ENCODE data around the gene CCDC167.
"Not testable (repeated sequence)": the region's sequence is repeated elsewhere in the genome, so short reads cannot be mapped to it uniquely, and the experiment has no call there.

CCDC167 gene

GRCh38 chr6:37507077-37507476 lies 7.4 kb upstream of the CCDC167 start:
- DNase-seq: no peak

DNA sequence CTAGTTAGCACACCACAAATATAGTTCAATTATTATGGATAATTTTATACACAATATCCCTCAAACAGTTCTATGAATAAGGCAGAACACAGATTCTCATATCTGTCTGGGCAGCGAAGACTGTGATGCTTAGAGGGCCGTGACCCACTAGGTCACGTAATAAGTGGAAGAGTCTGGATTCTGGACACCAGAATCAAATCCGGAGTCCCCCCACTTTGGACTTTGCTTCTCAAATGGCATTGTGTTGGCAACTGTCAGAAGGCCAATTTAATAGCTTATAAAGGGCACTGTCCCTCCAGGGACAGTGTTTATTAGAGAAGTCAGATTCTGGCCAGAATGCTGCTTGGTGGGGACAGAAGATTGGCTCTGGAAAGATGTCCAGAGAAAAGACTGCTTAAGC lies 6.8 kb upstream of the CCDC167 start:
- no peak for DNase-seq

DNA sequence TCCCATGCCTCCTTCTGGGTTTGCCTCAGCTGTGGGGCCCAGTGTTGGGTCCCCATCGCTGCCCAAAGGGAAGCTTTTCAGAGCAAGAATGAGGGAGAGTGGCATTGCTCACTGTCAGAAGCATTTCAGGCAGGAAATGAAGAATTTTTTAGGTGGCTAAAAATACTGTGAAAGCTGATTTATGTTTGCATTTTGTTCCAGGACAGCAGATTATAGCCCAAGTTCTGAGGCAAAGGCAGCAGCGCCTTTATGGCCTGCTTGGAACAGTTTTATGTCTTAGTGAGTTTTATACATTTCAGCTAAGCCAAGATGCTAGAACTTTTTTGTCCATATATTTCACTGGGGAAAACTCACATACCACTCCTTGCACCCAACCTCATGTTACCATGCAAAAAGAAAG lies 4.3 kb upstream of the CCDC167 start:
- DNase-seq: no peak

GRCh38 chr6:37503309-37503965 lies 3.7 kb upstream of the CCDC167 start:
- DNase-seq: no peak

- DNase-seq: no peak
These were observed 3.1 kb upstream of the CCDC167 start for GRCh38 chr6:37502703-37503291.

GRCh38 chr6:37501632-37502491 lies 2.2 kb upstream of the CCDC167 start:
- no peak for DNase-seq

GRCh38 chr6:37500904-37501303 lies 1.2 kb upstream of the CCDC167 start:
- not testable (repeated sequence) for DNase-seq

GRCh38 chr6:37500294-37500608 lies 558 bp upstream of the CCDC167 start:
- DNase-seq: no peak

GRCh38 chr6:37496951-37497885 lies 2.5 kb downstream of the CCDC167 start:
- DNase-seq: no peak

DNA sequence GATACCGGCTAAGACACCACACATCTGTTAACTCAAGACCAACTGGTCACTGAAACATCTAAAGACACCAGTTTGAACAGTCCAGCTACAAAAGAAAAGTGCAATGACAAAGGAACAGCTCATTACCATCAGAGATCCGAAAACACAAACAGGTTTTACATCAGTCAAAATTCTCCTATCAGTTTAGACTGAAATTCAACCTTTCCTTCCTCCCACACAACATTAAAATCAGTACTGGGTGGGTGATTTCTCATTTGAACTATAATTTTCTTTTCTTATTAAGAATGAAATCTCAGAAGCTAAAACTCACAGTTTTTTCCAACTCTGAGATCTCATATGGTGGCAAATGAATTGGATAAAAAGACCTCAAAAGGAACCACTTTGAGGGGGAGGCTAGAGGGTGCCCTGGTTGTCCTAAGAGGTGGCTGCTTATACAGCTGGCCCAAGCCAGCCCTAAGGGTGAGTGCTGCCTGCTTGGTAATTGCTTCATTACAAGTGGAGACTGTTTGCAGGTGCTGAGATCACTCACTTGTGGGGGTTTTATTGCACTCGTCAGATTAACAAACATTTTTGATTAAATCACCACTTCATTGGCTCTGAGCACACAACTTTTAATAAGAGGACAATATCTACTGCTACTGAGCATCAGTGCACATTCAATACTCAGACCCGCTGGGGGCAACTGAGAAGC lies 4.3 kb downstream of the CCDC167 start:
- DNase-seq: peak; percentile 80

- DNase-seq: no peak
These were observed 6.1 kb downstream of the CCDC167 start for GRCh38 chr6:37493661-37493995.

DNA sequence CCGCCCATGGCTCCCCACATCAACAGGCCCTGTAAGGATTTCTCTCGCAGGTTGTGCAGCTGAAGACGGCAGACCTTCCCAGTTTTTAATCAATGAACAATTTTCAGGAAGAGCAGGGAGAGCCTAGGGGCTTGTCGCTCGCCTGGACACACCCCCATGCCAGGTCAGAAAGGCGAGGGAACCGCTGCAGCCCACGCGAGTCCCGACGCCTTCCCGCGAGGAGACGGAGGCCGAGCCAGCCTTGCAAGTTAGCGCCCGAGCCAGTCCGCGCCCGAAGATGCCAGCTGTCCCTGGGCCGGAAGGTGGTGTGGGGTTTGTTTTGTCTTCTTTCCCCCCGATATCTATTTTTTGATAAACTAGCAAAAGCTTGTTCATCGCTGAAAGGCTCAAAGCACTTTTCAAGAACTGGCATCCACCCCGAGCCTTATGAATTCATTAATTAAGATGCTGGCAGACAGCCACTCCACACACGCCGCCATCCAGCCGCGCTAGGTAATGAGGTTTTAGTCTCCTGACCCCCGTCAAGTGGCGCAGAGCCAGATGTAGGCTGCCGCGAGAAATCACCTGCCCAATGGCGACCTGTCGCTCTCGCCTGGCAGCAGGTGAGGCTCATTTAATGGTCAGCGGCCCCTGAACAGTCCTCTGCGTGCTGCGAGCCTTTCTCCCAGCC lies 6.6 kb downstream of the CCDC167 start:
- peak; percentile 94 for DNase-seq

- DNase-seq: peak; percentile 65
These were observed 7.3 kb downstream of the CCDC167 start for GRCh38 chr6:37492236-37492972.

DNA sequence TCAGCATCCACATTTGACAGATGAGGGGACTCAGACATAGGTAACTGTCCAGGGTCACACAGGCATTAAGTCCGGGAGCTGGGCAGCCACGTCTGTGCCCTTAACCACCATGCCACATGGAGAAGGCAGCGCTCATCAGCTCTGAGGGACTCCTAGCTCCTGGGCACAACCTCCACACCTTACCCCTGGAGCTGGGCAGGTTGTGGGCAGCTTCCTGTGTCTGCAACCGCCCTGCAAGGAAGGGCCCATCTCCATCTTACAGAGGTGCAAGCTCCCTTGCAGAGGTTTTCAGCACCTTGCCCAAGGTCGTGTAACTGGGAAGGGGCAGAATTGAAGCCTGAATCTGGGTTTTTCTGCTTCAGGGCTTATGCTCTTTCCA lies 7.9 kb downstream of the CCDC167 start:
- no peak for DNase-seq

DNA sequence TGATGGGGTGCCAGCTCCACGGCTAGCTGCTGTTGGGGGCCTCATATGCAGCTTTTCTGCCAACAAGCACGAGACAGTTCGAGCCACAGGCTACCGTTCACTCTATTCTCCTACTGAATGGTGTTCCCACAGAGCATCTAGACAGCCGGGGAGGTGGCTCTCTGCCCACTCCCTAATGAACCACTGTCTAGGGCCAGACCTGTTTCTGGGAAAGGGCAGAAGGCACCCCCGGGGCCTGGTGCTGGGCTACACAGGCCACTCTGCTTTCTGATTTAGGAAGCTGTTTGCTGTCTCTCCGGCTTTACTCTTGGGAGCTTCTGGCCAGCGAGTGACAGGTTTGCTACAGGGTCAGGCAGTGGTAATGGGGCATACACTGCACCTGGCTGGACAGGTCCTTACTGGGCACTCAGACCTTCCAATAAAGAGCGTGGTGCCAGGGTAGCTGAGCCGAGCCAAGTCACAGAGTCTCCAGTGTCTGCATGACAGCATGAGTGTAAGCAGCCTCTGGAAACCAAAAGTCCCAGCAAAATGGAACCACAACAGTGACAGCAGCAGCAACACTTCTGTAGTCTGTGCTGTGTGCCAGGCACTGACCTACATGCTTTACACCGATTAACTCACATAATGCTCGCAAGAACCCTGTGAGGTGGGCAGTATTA lies 8.4 kb downstream of the CCDC167 start:
- DNase-seq: no peak

DNA sequence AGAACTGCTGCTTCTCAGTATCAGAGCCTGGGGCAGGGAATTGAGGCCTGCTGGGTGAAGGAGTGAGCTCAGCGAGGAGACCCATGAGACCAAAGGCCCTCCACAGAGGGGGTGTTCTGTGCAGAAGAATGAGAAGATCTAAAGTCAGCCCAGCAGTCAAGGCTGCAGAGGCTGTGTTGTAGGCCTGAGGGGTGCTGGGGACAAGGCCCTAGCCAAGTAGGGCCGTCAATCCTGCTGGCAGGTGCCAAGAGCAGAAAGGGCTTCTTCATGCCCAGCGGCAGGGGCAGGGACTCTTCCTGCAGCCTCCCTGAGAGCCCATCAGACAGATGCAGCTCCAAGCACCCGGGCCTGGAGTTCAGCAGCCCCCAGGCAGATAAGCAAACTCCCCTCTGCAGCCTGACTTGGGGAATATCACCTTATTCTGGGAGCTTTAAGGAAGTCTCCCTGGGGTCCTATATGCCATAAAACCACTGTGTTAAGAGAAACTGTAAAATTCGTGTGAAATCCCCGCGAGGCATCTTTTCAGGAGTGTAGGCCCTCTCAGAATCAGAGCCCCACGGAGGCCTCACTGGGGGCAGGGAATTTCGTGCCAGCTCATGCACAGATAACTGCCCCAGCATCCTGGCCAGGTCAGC lies 9.0 kb downstream of the CCDC167 start:
- DNase-seq: no peak

- no peak for DNase-seq
These were observed 9.9 kb downstream of the CCDC167 start for GRCh38 chr6:37489697-37490336.

DNA sequence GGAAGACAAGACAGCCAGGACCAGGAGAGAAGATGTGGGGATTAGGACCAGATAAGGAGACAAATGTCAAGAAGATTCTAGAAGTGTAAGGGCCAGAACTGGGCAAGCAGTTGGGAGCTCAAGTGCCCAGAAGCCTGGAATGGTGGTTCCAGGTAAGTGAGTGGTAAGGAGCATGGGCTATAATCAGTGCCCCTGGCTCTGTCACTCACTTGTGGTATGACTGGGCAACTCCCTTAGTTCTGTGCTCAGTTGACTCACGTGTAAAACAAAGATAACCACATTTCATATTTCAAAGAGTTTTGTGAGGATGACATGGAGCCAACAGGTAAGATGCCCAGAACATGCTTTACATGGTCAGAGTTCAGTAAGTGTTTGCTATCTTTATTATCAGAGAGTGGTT lies 11.2 kb downstream of the CCDC167 start:
- DNase-seq: no peak

GRCh38 chr6:37487591-37488380 lies 11.9 kb downstream of the CCDC167 start:
- no peak for DNase-seq
